ENCODE results near the gene DIRAS1.
"Not testable (repeated sequence)": the region's sequence is repeated elsewhere in the genome, so short reads cannot be mapped to it uniquely, and the experiment has no call there.

Gene DIRAS1

GRCh38 chr19:2691951-2692350 lies 29.2 kb downstream of the DIRAS1 start:
- no peak for TF ChIP-seq JUND (IDR thresholded peaks at IDR 0.05; ENCODE audit: low read depth)
- in situ Hi-C loops (cut with HindIII; ENCODE audit: low pct_unique_long_range_greater_than_20kb, low sequenced_read_pairs), result no loop called here
- DNase-seq (ENCODE audit: low read depth in 1 of 2, low spot score in 1 of 2), result no peak

GRCh38 chr19:2690856-2691255 lies 30.3 kb downstream of the DIRAS1 start:
- in situ Hi-C loops (cut with HindIII; ENCODE audit: low pct_unique_long_range_greater_than_20kb, low sequenced_read_pairs), result no loop called here
- TF ChIP-seq JUND (IDR thresholded peaks at IDR 0.05; ENCODE audit: low read depth), result no peak
- no peak for DNase-seq (ENCODE audit: low read depth in 1 of 2, low spot score in 1 of 2)

GRCh38 chr19:2686360-2686759 lies 34.8 kb downstream of the DIRAS1 start:
- in situ Hi-C loops (cut with HindIII; ENCODE audit: low pct_unique_long_range_greater_than_20kb, low sequenced_read_pairs), result no loop called here
- TF ChIP-seq JUND (IDR thresholded peaks at IDR 0.05; ENCODE audit: low read depth), result no peak
- DNase-seq (ENCODE audit: low read depth in 1 of 2, low spot score in 1 of 2), result no peak

- DNase-seq (ENCODE audit: low read depth in 1 of 2, low spot score in 1 of 2), result no peak
- in situ Hi-C loops (cut with HindIII; ENCODE audit: low pct_unique_long_range_greater_than_20kb, low sequenced_read_pairs), result no loop called here
- TF ChIP-seq JUND (IDR thresholded peaks at IDR 0.05; ENCODE audit: low read depth), result no peak
Observed at GRCh38 chr19:2685204-2685704, 35.9 kb downstream of the DIRAS1 start.

- in situ Hi-C loops (cut with HindIII; ENCODE audit: low pct_unique_long_range_greater_than_20kb, low sequenced_read_pairs), result no loop called here
- no peak for DNase-seq (ENCODE audit: low read depth in 1 of 2, low spot score in 1 of 2)
- TF ChIP-seq JUND (IDR thresholded peaks at IDR 0.05; ENCODE audit: low read depth), result no peak
Observed at GRCh38 chr19:2683430-2684003, 37.7 kb downstream of the DIRAS1 start.

GRCh38 chr19:2680808-2681207 lies 40.4 kb downstream of the DIRAS1 start:
- in situ Hi-C loops (cut with HindIII; ENCODE audit: low pct_unique_long_range_greater_than_20kb, low sequenced_read_pairs), result no loop called here
- TF ChIP-seq JUND (IDR thresholded peaks at IDR 0.05; ENCODE audit: low read depth), result no peak
- no peak for DNase-seq (ENCODE audit: low read depth in 1 of 2, low spot score in 1 of 2)

- no peak for TF ChIP-seq JUND (IDR thresholded peaks at IDR 0.05; ENCODE audit: low read depth)
- DNase-seq (ENCODE audit: low read depth in 1 of 2, low spot score in 1 of 2), result no peak
- in situ Hi-C loops (cut with HindIII; ENCODE audit: low pct_unique_long_range_greater_than_20kb, low sequenced_read_pairs), result no loop called here
Observed at GRCh38 chr19:2679439-2679838, 41.7 kb downstream of the DIRAS1 start.

- DNase-seq (ENCODE audit: low read depth in 1 of 2, low spot score in 1 of 2); in situ Hi-C loops (cut with HindIII; ENCODE audit: low pct_unique_long_range_greater_than_20kb, low sequenced_read_pairs): not testable (repeated sequence)
Observed at GRCh38 chr19:2678948-2679347, 42.2 kb downstream of the DIRAS1 start.

GRCh38 chr19:2678044-2678671 lies 43.0 kb downstream of the DIRAS1 start:
- TF ChIP-seq JUND (IDR thresholded peaks at IDR 0.05; ENCODE audit: low read depth), result no peak
- in situ Hi-C loops (cut with HindIII; ENCODE audit: low pct_unique_long_range_greater_than_20kb, low sequenced_read_pairs), result no loop called here
- no peak for DNase-seq (ENCODE audit: low read depth in 1 of 2, low spot score in 1 of 2)

- in situ Hi-C loops (cut with HindIII; ENCODE audit: low pct_unique_long_range_greater_than_20kb, low sequenced_read_pairs), result no loop called here
- DNase-seq (ENCODE audit: low read depth in 1 of 2, low spot score in 1 of 2), result no peak
- no peak for TF ChIP-seq JUND (IDR thresholded peaks at IDR 0.05; ENCODE audit: low read depth)
Observed at GRCh38 chr19:2676823-2677222, 44.3 kb downstream of the DIRAS1 start.

GRCh38 chr19:2675892-2676291 lies 45.3 kb downstream of the DIRAS1 start:
- DNase-seq (ENCODE audit: low read depth in 1 of 2, low spot score in 1 of 2), result no peak
- TF ChIP-seq JUND (IDR thresholded peaks at IDR 0.05; ENCODE audit: low read depth), result no peak
- in situ Hi-C loops (cut with HindIII; ENCODE audit: low pct_unique_long_range_greater_than_20kb, low sequenced_read_pairs), result no loop called here

GRCh38 chr19:2670217-2670616 lies 51.0 kb downstream of the DIRAS1 start:
- no peak for TF ChIP-seq JUND (IDR thresholded peaks at IDR 0.05; ENCODE audit: low read depth)
- DNase-seq (ENCODE audit: low read depth in 1 of 2, low spot score in 1 of 2), result no peak
- in situ Hi-C loops (cut with HindIII; ENCODE audit: low pct_unique_long_range_greater_than_20kb, low sequenced_read_pairs), result no loop called here

- in situ Hi-C loops (cut with HindIII; ENCODE audit: low pct_unique_long_range_greater_than_20kb, low sequenced_read_pairs), result no loop called here
- DNase-seq (ENCODE audit: low read depth in 1 of 2, low spot score in 1 of 2), result no peak
- no peak for TF ChIP-seq JUND (IDR thresholded peaks at IDR 0.05; ENCODE audit: low read depth)
Observed at GRCh38 chr19:2668175-2668763, 52.9 kb downstream of the DIRAS1 start.

- DNase-seq (ENCODE audit: low read depth in 1 of 2, low spot score in 1 of 2); in situ Hi-C loops (cut with HindIII; ENCODE audit: low pct_unique_long_range_greater_than_20kb, low sequenced_read_pairs): not testable (repeated sequence)
Observed at GRCh38 chr19:2667349-2667748, 53.8 kb downstream of the DIRAS1 start.
